K562 (cell line): ENCODE results near the gene SCNN1B. TPM values are rescaled to one million over a fixed set of nuclear protein-coding genes. Genes with fewer than 3 reads are reported as not detected.
A peak's percentile ranks its signal among the peaks of the same experiment; 100 is the strongest.

Source experiments
- ATAC-seq: fragments of 200-7000 bp; cut with Tn5 transposase; 3 replicates; pipeline ENCODE4 v1.9.1; 2020; ENCODE audit warnings: moderate library complexity
- BruUV-seq: library from RNA; stranded (reverse); fragments of 400-500 nt; replicated peaks from 2 replicates; lab custom pipeline; 2021; lab: Mats Ljungman, UMichigan
- CTCF ChIA-PET: fragments of 300-600 bp; formaldehyde crosslinking; extraction: SDS; loops from one replicate; lab custom pipeline; 2021; ENCODE audit warnings: low intra/inter-chr PET ratio; lab: Yijun Ruan, JAX
- POLR2A ChIA-PET: fragments of 300-600, 350-650 bp; sonication (Branson Sonifier 250); formaldehyde crosslinking; extraction: SDS; loops from one replicate; lab custom pipeline; 2021; ENCODE audit warnings: antibody characterized with exemption, inconsistent platforms; lab: Yijun Ruan, JAX
- DNase-seq, 4 experiments: peaks; one replicate each; pipeline versions ENCODE4 v3.0.0 to v3.0.0-alpha.2; 2011 to 2018; ENCODE audit warnings: low spot score in 3 of 4, mixed read lengths in 3 of 4; ENCODE audit errors: extremely low read depth in 1 of 4
- FAIRE-seq: peaks from 2 replicates; lab custom pipeline; 2011; peaks lifted over from hg19 to GRCh38; lab: Jason Lieb, UNC
- H2AFZ ChIP-seq: 2 replicates; pipeline ENCODE4 v1.6.0; 2011; ENCODE audit warnings: low read depth, low read length, control low read depth, inconsistent platforms
- H3K27ac ChIP-seq: fragments of 200-600 bp; 3 replicates; pipeline ENCODE4 v1.8.0; 2011; ENCODE audit warnings: low read depth, mild to moderate bottlenecking, control low read depth, inconsistent platforms, low read length, moderate library complexity, mixed read lengths; ENCODE audit errors: extremely low read depth
- H3K27me3 ChIP-seq, 2 experiments: fragments of 300-600 bp in 1 of 2; 2 replicates in 1 of 2; 3 replicates in 1 of 2; pipeline versions ENCODE4 v1.6.0 to v1.8.0; 2011; ENCODE audit warnings: inconsistent platforms in 2 of 2, low read length in 2 of 2, mild to moderate bottlenecking in 1 of 2, mixed read lengths in 1 of 2, moderate library complexity in 1 of 2; ENCODE audit not compliant: control insufficient read depth in 2 of 2, insufficient read depth in 2 of 2
- H3K36me3 ChIP-seq: fragments of 300-600 bp; 3 replicates; pipeline ENCODE4 v1.8.0; 2011; ENCODE audit warnings: mild to moderate bottlenecking, low read length, inconsistent platforms; ENCODE audit not compliant: control insufficient read depth, insufficient read depth
- H3K4me1 ChIP-seq, 2 experiments: fragments of 200-600 bp in 1 of 2; replicated peaks in 1 of 2; 2 replicates in 1 of 2; 3 replicates in 1 of 2; pipeline versions ENCODE4 v1.5.1 to v1.8.0; 2011; ENCODE audit warnings: inconsistent platforms in 2 of 2, low read length in 2 of 2, mild to moderate bottlenecking in 1 of 2, mixed read lengths in 1 of 2, moderate library complexity in 1 of 2; ENCODE audit not compliant: control insufficient read depth in 2 of 2, insufficient read depth in 2 of 2
- H3K4me2 ChIP-seq: 2 replicates; pipeline ENCODE4 v1.6.1; 2011; ENCODE audit warnings: low read length, control low read depth, inconsistent platforms, mixed read lengths; ENCODE audit not compliant: insufficient read depth
- H3K4me3 ChIP-seq: fragments of 200-600 bp; sonication (generic), shearing (Covaris generic); 2 replicates; pipeline ENCODE4 v1.5.1; 2016; ENCODE audit warnings: control low read depth, inconsistent platforms
- H3K79me2 ChIP-seq: fragments of 200-600 bp; 3 replicates; pipeline ENCODE4 v1.8.0; 2011; ENCODE audit warnings: low read length, inconsistent platforms; ENCODE audit not compliant: control insufficient read depth, insufficient read depth
- H3K9ac ChIP-seq, 2 experiments: 2 replicates each; pipeline versions ENCODE4 v1.6.0 to v1.6.1; 2011; ENCODE audit warnings: low read depth in 2 of 2, low read length in 2 of 2, control low read depth in 1 of 2, inconsistent platforms in 1 of 2, mild to moderate bottlenecking in 1 of 2, mixed read lengths in 1 of 2; ENCODE audit not compliant: insufficient read depth in 1 of 2
- H3K9me1 ChIP-seq: one replicate; pipeline ENCODE4 v1.6.0; 2011; ENCODE audit warnings: inconsistent platforms, mild to moderate bottlenecking, low read length, moderate library complexity; ENCODE audit not compliant: control insufficient read depth, insufficient read depth
- H3K9me3 ChIP-seq: replicated peaks from 2 replicates; pipeline ENCODE4 v1.5.1; 2011; ENCODE audit warnings: low read depth, low read length, inconsistent platforms; ENCODE audit not compliant: control insufficient read depth, insufficient read depth
- H4K20me1 ChIP-seq: replicated peaks from 2 replicates; pipeline ENCODE4 v1.6.1; 2011; ENCODE audit warnings: low read length, inconsistent platforms, mixed read lengths; ENCODE audit not compliant: control insufficient read depth, insufficient read depth
- CEBPB ChIP-seq: fragments of 450-650 bp; IDR thresholded peaks from 2 replicates; pipeline ENCODE4 v1.6.1; 2016; ENCODE audit warnings: missing genetic modification characterization, missing compliant biosample characterization
- HIVEP1 ChIP-seq: fragments of 250-450 bp; sonication (Bioruptor Pico); IDR thresholded peaks from 2 replicates; pipeline ENCODE4 v1.4.0; 2020; ENCODE audit warnings: mild to moderate bottlenecking
- TEAD4 ChIP-seq, 2 experiments: sonication (generic) in 1 of 2; formaldehyde crosslinking in 1 of 2; IDR thresholded peaks; 2 replicates each; pipeline versions ENCODE4 v1.6.1 to v1.8.0; 2012 to 2022; ENCODE audit warnings: borderline replicate concordance in 1 of 2, inconsistent platforms in 1 of 2, low read length in 1 of 2, mild to moderate bottlenecking in 1 of 2, missing genetic modification reagents in 1 of 2
- THRAP3 ChIP-seq: fragments of 450-650 bp; IDR thresholded peaks from 2 replicates; pipeline ENCODE4 v1.6.1; 2016; ENCODE audit warnings: mild to moderate bottlenecking, inconsistent platforms, borderline replicate concordance
- UBTF ChIP-seq, 2 experiments: IDR thresholded peaks; 2 replicates each; pipeline ENCODE4 v1.6.1; 2012; ENCODE audit warnings: improper control_type of control experiment in 2 of 2, low read depth in 2 of 2, low read length in 2 of 2, borderline replicate concordance in 1 of 2
- ZNF354B ChIP-seq: fragments of 250-450 bp; sonication (Bioruptor Pico); IDR thresholded peaks from 2 replicates; pipeline ENCODE4 v1.4.0; 2020
- ZNF696 ChIP-seq: fragments of 250-450 bp; sonication (Bioruptor Pico); conservative IDR thresholded peaks from 2 replicates; pipeline ENCODE4 v1.4.0; 2020; ENCODE audit warnings: mild to moderate bottlenecking, moderate library complexity
- ZNF740 ChIP-seq, 3 experiments: fragments of 200-800 bp in 1 of 3; sonication (Bioruptor generic) in 1 of 3; sonication (generic) in 1 of 3; formaldehyde crosslinking in 1 of 3; IDR thresholded peaks; 2 replicates each; pipeline versions ENCODE4 v1.6.1 to v1.8.0; 2016 to 2022; ENCODE audit warnings: mild to moderate bottlenecking in 2 of 3, missing compliant biosample characterization in 2 of 3, missing genetic modification characterization in 2 of 3, missing genetic modification reagents in 1 of 3
- WGBS: fragments of 100-300 bp; shearing (Covaris generic); methylation state at CpG from one replicate; pipeline ENCODE4 v1.1.6; 2016; ENCODE audit warnings: low coverage, mixed read lengths; ENCODE audit not compliant: insufficient coverage; ENCODE audit errors: missing lambda C conversion rate; 5-methylcytosine and 5-hydroxymethylcytosine counted together
- in situ Hi-C: fragments of 300-500 bp; cut with MboI; formaldehyde crosslinking; loops from 4 replicates; pipeline ENCODE4 v1.15.0; 2018; ENCODE audit warnings: inconsistent platforms, mixed read lengths
- intact Hi-C: fragments of 100-400 bp; cut with micrococcal nuclease; formaldehyde crosslinking; loops from 2 replicates; pipeline ENCODE4 v1.14.2; 2022
- polyA plus RNA-seq, 8 experiments: library from polyadenylated mRNA; depleted of rRNA in 4 of 8; stranded (reverse) in 5 of 8; unstranded in 3 of 8; fragments of >200 nt; fragmentation: Nextera tagmentation in 2 of 8; fragmentation: Illumina TruSeq in 1 of 8; extraction: Ambion mirVana in 2 of 8; extraction: Trizol in 1 of 8; gene quantifications; 2 replicates each; pipeline versions ENCODE4 v1.2.1 to v1.2.3, GENCODE V29; 2011 to 2014; ENCODE audit warnings: inconsistent platforms in 1 of 8, missing spikeins in 1 of 8
- total RNA-seq, 7 experiments: library from RNA; depleted of rRNA in 6 of 7; stranded (reverse); fragments of >200 nt in 6 of 7; fragmentation: Illumina TruSeq in 2 of 7; extraction: Trizol in 2 of 7; gene quantifications; 2 replicates each; pipeline versions ENCODE4 v1.2.1 to v1.2.3, GENCODE V29; 2011 to 2021; ENCODE audit warnings: low replicate concordance in 1 of 7

The SCNN1B gene
- total and polyA plus RNA-seq, 9 of the 15 experiments (the other 6 are each of a cell fraction or from before 2014, with no cell fraction given), result not detected

- TF ChIP-seq TEAD4 (IDR thresholded peaks at IDR 0.05; ENCODE audit: low read length), result no peak
- TF ChIP-seq TEAD4 (CRISPR knock-in tag; IDR thresholded peaks at IDR 0.05; ENCODE audit: borderline replicate concordance), result no peak
- TF ChIP-seq HIVEP1 (CRISPR knock-in tag), result no peak
- no peak for TF ChIP-seq THRAP3
- no peak for TF ChIP-seq ZNF354B (CRISPR knock-in tag)
- TF ChIP-seq UBTF (IDR thresholded peaks at IDR 0.05; ENCODE audit: borderline replicate concordance in 1 of 2, low read depth in 2 of 2, low read length in 2 of 2), result no peak
Measured at GRCh38 chr16:23339787-23340186, 37.7 kb downstream of the SCNN1B start (continued).

- TF ChIP-seq ZNF696 (CRISPR knock-in tag), result no peak
- TF ChIP-seq ZNF740 (CRISPR knock-in tag; IDR thresholded peaks at IDR 0.05), result no peak
- TF ChIP-seq ZNF740 (tag; IDR thresholded peaks at IDR 0.05), result no peak
- TF ChIP-seq CEBPB (tag), result peak; percentile 43
- no peaks in the 10 kb centered on the region for H3K36me3 ChIP-seq
- no TSS peak for BruUV-seq
- H3K27me3 ChIP-seq, result peaks cover 6 to 17% of the 10 kb centered on the region in 2 experiments; a peak in 3 of 5 replicates
- in situ Hi-C loops, result no loop called here
- H3K4me3 ChIP-seq, result no peak overlapping the region
- intact Hi-C loops, result no loop called here
- no peak overlapping the region for H3K4me2 ChIP-seq
- no peak for DNase-seq
- H3K4me1 ChIP-seq, result no peaks in the 10 kb centered on the region
- POLR2A ChIA-PET, result no interaction called here
- no peaks in the 10 kb centered on the region for H3K79me2 ChIP-seq
- no peak for FAIRE-seq
- H4K20me1 ChIP-seq, result no peaks in the 10 kb centered on the region
- no peak overlapping the region for H3K27ac ChIP-seq
- WGBS, result 0% methylated on average over 5 of the region's 5 CpGs
- no peaks in the 10 kb centered on the region for H3K9me1 ChIP-seq
- no peak overlapping the region for H2AFZ ChIP-seq
- no peak for ATAC-seq
- CTCF ChIA-PET, result no interaction called here
- no peak overlapping the region for H3K9ac ChIP-seq
- H3K9me3 ChIP-seq, result no peaks in the 10 kb centered on the region
Measured at GRCh38 chr16:23342083-23342640, 40.1 kb downstream of the SCNN1B start.
